HG03135 (cell line): ENCODE measurements around the gene GRID2.
"Not testable (repeated sequence)": the region's sequence is repeated elsewhere in the genome, so short reads cannot be mapped to it uniquely, and the experiment has no call there.

Source experiments
- ATAC-seq: cut with Tn5 transposase; IDR thresholded peaks from one replicate; pipeline ENCODE4 v1.9.1; 2021; ENCODE audit warnings: mild to moderate bottlenecking, moderate library complexity; ENCODE audit not compliant: unreplicated experiment

GRID2 gene

DNA sequence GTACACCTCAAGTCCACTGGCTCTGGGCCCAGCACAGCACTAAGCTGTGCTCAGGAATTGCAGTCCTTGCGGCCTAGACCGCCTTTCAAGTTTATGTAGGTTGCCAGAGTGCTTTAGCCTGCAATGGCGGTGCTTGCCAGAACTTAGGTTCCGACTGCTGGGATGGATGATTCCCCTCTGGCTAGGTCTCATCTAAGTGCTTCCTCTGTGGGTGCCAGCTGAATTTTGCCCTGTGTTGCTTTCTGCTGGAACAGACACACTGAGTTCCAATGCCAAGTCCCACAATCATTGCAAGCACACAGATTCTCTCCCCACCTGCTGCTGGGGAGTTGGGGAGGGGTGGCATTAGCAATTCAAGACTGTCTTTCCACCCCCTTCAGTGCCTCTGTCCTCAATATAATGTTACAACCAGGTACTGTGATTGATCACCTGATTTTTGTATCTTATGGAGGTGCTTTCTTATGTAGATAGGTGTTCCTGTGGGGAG is 129.5 kb downstream of the GRID2 start:
- ATAC-seq, result no peak

DNA sequence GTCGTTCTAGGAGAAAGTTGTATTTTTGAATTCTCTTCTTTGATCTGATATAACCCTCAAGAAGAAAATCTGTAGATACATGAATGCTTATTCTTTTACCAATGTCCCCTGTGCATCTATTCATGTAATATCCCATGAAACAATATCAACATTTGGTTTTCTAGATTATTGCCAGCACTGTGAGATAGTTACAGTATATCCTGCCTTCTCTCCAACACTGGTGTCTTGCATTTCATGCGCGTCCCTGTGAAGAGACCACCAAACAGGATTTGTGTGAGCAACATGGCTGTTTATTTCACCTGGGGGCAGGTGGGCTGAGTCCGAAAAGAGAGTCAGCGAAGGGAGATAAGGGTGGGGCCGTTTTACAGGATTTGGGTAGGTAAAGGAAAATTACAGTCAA is 135.0 kb downstream of the GRID2 start:
- not testable (repeated sequence) for ATAC-seq

DNA sequence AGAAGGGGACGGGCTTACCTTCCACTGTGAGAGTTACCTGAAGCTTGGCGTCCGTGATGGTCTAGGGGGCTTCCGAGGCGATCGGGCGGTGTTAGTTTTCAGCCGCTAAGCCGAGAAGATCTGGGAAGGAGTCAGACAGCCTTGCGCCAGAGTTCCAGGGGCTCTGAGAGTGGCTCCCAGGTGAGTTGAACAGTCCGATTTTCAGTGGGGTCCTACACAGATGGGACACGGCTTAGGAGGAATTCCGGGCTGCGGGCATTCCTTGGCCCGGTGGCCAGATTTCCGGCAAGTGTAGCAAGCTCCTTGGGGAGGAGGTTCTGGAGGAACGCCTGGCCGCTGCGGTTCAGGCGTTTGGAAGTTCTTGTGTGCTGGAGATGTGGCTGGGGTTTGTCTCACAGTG is 138.4 kb downstream of the GRID2 start:
- ATAC-seq, result not testable (repeated sequence)

DNA sequence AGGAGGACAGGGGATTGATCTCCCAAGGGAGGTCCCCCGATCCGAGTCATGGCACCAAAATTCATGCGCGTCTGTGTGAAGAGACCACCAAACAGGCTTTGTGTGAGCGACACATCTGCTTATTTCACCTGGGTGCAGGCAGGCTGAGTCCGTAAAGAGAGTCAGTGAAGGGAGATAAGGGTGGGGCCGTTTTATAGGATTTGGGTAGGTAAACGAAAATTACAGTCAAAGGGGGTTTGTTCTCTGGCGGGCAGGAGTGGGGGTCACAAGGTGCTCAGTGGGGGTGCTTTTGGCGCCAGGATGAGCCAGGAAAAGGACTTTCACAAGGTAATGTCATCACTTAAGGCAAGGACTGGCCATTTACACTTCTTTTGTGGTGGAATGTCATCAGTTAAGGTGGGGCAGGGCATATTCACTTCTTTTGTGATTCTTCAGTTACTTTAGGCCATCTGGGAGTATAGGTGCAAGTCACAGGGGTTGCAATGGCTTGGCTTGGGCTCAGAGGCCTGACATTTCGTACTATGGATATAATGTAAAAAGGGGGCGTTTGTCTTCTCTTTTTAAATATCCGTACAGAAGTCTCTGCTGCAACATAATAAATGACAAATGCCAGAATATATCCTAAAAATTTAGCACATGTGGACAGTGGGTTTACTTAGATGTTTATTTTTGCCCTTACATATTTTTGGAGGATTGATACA is 140.5 kb downstream of the GRID2 start:
- not testable (repeated sequence) for ATAC-seq

DNA sequence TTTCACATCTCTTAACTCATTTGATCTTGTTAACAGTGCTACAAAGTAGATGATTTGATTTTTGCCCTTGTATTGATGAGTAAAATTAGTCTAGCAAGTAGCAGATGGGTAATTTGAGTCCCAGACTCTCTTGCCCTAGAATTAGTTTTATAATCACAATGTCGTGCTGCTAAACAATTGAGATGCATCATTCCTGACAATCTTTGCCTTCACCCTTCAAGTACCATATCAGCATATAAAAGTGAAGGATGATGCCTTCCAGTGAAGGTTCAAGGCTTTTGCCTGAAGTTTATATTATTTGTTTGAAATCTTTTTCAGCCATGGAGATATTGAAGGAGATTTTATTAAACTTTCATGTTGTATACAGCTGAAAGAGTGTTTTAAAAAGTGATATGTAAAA is 141.4 kb downstream of the GRID2 start:
- no peak for ATAC-seq

DNA sequence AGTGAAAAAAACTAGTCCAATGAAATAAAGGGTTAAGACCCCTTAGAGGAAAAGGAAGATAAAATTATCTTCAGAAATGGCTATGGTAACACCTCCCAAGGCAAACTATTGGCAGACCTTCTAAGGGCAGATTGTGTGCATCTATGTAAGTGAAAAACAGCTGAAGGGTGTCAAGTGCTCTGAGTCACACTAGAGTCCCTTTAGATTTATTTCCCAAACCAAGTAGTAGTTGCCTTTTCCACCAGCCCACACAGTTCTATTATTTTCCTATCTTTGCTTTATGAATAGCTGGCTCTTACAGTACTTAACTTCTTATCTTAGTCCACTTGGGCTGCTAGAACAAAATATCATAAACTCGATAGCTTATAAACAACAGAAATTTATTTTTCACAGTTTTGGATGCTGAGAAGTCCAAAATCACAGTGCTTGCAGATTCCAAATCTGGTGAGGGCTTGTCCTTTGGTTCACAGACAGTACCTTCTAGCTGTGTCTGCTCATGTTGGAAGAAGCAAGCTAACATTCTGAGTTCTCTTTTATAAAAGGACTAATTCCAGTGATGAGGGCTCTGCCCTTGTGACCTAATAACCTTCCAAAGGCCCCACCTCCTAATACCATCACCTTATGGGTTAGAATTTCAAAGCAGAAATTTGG is 143.6 kb downstream of the GRID2 start:
- no peak for ATAC-seq

DNA sequence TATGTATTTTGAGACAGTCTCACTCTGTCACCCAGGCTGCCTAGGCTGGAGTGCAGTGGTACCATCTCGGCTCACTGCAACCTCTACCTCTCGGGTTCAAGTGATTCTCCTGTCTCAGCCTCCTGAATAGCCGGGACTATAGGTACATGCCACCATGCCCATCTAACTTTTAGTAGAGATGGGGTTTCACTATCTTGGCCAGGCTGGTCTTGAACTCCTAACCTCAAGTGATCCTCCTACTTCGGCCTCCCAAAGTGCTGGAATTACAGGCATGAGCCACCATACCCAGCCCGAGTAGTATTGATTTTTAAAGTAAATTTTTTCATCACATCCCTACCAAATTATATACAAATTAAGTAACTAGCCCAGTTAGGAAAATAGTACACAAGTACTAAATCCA is 144.4 kb downstream of the GRID2 start:
- not testable (repeated sequence) for ATAC-seq

DNA sequence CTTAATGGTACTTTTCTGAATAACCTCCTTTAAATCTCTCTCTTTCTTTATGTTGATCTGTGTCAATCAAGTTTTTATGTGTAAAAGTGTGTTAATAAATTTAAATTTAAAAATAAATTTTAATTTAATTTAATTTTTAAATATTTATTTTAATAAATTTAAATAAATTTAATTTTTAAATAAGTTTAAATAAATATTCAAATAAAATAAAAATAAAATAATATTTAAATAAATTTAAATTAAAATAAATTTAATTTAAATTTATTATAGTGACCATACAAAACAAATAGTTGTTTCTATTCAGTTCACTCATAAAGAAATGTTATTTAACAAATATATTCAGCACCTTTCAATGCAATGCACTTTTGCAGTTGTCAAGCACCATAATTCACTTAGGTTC is 146.9 kb downstream of the GRID2 start:
- no peak for ATAC-seq

DNA sequence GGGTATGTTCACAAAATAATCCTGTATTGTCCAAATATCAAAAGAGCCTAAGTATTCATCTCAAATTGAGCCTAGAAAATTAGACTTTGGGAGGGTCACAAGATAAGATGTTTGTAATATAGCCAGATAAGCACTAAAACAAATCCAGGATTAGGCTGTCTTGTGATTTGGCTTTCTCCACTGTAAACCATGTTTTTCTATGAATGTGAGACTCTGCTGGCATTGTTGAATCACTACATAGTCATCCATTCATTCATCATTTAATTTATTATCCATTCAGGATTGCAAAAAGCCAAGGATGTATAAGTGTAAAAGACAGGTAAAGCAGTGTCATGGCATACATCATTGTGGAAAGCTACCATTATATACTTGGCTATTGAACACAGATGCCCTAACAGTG is 148.0 kb downstream of the GRID2 start:
- no peak for ATAC-seq

DNA sequence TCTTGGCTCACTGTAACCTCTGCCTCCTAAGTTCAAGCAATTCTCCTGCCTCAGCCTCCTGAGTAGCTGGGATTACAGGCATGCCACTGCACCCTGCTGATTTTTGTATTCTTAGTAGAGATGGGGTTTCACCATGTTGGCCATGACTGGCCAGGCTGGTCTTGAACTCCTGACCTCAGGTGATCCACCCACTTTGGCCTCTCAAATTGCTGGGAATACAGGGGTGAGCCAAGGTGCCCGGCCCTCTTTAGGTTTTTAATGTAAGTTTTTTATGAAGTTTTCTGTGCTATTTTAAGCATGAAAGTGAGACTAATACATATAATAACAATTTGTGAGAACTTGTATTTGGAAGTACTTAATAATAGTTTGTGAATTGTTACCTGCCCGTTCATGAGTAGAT is 148.6 kb downstream of the GRID2 start:
- not testable (repeated sequence) for ATAC-seq

DNA sequence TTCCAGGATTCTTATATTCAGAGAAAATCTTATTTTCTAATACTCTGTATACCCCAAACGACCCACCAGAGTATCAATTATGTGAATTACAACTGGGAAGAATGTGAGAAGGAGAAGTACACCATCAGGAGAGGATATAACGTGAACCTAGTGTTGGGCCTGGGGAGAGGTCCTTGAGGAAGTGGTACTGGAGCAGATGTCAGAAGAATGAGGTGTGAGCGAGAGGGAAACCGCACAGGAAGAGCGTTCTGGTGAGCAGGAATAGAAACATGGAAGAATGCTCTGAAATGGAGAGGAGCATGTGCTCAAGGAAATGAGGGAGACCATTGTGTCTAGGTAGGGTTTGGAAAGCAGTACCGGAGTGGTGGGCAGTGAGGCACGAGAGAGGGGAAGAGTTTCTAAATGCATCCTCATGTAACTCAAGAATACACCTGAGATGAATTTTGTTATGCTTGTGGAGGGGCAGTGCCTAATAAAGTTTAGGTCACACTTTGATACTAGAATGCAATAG is 151.6 kb downstream of the GRID2 start:
- ATAC-seq, result no peak

DNA sequence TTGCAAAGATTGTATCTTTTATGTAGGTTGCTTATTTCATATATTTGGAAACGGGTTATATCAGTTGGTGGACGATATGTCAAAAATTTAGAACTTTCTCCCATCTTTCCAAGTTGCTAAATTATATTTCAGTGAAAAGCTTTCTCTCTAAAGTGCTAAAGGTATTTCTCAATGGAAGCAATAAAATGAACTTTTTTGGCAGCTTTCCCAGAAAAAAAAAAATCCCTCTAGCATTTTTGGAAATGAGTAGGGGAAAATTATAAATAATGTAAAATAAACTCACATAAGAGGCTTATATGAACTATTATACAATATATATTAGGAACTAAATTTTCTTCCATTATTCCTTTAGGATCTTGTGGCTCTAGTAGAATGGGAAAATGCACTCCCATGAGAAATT is 152.2 kb downstream of the GRID2 start:
- no peak for ATAC-seq

DNA sequence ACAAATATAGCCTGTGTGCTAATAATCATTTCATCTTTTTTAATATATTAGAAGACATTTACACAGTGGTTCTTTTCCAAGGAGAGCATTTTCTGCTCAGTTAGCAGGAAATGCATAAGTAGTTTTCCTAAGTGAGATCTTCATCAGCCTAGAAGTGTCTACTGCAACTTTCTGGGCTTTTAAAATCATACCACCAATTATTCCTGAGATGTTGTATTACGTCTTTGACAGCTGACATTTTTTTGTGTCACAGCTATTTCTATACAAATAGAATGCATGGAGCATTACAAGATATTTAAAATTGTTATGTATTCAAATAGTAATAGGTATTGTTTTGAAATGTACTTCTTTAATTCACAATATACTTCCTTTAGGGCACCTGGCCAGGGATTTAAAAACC is 158.0 kb downstream of the GRID2 start:
- no peak for ATAC-seq

DNA sequence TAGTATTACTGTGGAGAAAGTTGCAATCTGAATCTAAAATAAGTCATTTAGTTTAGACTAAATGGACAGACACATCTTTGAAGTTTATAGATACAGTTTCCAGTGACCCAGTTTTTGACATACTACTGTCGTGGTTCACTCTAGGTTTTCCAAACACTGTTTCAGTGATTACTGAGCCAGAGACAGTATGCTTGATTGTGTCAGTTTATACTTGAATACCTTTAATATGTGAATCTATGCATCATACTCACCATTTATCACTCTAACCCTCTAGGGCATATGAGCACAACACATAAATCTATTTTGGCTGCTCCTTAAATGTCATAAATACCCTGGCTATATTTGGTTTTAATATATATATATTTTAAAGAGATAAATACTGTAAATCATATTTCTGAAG is 173.5 kb downstream of the GRID2 start:
- ATAC-seq, result no peak

DNA sequence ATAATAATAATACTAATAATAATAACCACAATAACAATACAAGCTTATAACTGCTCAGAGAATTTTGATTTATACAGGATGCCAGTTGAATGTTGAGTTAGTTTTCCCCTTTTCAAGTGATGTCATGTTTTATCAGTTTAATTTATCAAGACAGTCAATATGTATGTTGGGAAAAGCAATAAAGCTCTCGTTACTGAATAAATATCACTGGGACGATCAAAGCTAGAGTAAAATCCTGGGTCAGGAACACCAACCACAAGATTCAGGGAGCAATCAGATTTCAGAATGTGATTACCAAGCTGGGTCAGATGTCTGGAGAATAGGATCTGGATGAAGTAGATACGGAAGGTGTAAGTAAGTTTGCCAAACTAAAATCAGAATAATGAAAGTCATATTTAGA is 179.6 kb downstream of the GRID2 start:
- no peak for ATAC-seq

DNA sequence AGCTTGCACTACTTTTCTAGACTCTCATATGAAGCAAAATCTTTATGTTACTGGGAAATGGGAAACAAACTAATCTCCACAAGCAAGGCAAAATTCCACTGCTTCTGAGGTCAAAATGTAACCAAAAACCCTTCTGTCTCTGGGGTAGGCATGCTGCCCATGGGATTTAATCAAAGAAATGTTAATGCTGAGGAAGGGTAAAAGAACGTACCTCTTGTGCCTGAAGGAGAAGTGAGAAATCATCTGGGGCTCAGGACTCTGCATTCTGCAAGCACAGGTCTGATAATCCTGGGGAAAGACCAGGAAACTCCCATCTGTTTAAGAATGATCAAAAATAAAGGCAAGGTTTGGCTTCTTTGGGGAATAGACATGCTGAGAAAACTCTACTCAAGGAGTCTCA is 184.7 kb downstream of the GRID2 start:
- ATAC-seq, result no peak

DNA sequence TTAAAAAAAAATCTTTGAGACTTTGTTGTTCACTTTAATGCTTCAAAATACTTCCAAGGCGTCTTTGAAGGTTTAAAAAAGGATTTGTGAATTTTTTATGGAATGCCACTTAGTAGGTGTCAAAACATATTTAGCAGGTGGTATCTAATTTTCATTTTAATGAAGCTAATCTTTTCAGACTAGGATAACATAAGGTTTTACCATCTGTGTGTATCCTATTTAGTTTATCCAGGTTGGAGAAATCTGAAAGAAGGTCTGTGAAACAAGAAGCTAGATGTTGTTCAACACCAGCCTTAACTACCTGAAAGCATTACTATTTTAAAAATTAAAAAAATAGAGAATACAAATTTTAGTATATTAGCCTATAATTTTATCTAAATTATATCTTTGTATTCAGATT is 193.4 kb downstream of the GRID2 start:
- ATAC-seq, result no peak

DNA sequence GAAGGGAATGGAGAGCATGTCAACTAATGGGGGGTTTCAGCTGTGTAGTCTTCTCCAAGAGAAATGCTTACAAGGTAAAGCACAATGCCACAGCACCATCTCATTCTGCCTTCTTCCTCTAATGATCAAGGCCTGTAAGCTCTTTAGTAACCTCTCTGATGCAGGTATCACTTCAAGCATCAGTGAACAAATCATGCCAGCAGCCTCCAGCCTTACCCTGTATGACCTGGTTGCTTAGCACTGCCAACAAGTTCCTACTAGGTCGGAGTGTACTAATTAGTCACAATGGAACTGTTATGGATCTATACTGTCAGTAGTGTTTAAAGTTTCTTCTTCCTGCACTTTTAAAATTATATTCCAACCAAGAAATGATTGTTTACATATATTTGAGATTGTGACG is 197.7 kb downstream of the GRID2 start:
- ATAC-seq, result no peak

DNA sequence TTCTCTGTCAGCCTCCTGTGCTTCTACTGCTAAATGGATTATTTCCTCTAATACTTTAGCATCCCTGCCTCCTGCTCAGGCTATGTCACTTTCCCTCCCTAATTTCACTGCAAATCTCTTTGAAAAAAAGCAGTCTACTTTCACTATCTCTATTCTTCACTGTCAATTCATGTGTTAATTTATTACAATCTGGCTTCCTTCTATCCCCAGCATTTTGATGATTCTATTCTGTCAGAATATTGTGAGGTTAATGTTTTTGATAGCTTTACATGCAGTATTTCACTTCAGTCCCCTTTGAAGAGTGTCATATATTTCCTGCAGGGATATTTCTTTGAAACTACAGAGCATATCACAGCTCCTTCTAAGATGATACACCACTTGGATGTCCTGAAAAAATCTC is 203.2 kb downstream of the GRID2 start:
- ATAC-seq, result no peak

DNA sequence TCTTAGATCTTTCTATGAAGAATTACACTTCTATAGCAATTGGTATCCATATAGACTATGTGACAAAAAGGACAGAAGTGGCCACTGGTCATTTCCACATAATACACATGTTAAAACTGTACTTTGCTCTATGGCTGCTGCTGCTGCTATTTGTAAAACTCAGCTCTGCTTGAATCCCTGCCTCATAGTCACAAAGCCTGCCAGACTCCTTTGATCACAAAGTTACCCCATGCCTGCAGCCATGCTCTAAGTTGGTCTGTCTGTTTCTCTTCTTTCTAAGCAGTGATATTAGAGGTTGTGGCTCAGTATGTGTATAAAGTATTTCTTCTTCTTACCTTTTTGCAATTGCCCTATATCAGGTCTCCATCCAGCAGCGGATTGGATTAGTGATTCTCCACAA is 210.9 kb downstream of the GRID2 start:
- no peak for ATAC-seq

DNA sequence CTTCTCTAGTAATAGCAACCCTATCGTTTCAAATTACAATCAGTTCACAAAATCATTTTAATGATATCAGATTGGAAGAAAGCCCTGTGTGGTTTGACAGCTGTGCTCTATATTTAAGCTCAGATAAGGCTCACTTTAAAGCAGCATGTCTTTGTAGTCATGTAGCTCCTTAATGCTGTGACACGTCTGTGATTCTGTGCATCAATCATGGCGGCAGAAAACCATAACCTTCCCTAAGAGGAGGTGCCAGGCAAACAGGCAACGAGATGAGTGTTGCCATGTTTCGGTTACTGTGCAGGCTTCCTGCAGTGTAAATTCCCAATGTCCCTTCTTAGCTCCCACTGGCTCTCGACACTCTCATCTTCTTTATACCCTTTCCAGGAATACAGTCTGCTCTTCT is 212.7 kb downstream of the GRID2 start:
- ATAC-seq, result no peak

DNA sequence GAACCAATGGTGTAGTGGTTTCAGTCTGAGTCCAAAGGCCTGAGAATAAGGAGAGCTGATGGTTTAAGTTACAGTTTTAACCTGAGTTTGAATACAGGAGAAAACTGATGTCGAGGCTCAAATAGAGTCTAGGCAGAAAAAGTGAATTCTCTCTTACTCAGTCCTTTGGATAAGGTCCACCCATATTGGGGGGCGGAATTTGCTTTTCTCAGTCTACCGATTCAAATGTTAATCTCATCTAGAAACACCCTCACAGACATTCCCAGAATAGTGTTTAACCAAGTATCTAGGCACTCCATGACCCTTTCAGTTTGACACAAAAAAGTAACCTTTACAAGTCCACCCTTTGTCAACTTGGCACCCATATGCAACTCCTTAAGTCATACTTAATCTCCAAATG is 216.0 kb downstream of the GRID2 start:
- no peak for ATAC-seq

DNA sequence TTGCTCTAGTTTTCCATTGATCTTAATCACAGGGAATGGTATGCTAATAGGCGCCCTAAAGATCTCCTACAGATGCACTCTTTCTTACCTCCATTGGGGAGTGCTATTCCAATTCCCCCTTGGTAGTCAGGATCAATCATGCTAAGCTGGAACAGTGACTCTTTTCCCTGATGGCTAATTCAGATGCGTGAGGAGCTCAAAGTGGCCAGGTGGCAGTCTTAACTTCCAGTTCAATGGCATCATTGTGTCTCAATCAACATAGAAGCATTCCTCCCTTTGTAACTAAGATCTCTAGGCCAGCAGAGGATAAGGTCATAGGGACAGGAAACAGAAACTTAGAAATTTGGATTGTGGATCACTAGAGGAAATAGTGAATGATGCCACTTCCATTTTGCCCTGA is 216.8 kb downstream of the GRID2 start:
- ATAC-seq, result no peak
